Right kidney (tissue), 1 donor: ENCODE measurements around the gene DLD.

Source experiments
- DNase-seq: peaks from one replicate; pipeline ENCODE4 v3.0.0-alpha.2; 2016

The DLD gene

GRCh38 chr7:107969856-107970255 lies 78.9 kb downstream of the DLD start:
- DNase-seq: no peak
